GM21528 (cell line): Measurements from ENCODE around the gene SHF.

Experiments used
- ATAC-seq: cut with Tn5 transposase; IDR thresholded peaks from one replicate; pipeline ENCODE4 v1.9.1; 2021; ENCODE audit warnings: mild to moderate bottlenecking, moderate library complexity; ENCODE audit not compliant: unreplicated experiment, low FRiP score

SHF gene

GRCh38 chr15:45199136-45199810 lies 11.5 kb upstream of the SHF start:
- peak; percentile 14 for ATAC-seq

- ATAC-seq, result peak; percentile 56
These were observed 10.8 kb upstream of the SHF start for GRCh38 chr15:45198337-45199135.

- ATAC-seq, result no peak
These were observed 9.7 kb upstream of the SHF start for GRCh38 chr15:45197512-45197911.

DNA sequence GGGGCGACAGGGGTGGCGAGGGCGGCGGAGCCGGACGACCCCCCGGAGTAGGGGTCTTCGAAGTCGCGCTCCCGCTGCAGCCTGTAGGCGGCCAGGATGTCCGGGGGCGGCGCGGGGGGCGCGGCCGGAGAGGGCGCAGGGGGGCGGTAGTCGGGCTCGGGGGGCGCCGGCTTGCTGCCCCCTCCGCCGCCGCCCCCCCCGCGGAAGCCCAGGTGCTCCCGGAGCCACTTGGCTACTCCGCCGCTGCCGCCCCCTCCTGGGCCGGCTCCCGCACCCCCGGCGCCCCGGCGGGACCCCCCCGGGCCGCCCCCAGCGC lies 230 bp downstream of the SHF start:
- no peak for ATAC-seq

GRCh38 chr15:45186771-45187577 lies 792 bp downstream of the SHF start:
- no peak for ATAC-seq

GRCh38 chr15:45185903-45186770 lies 1.6 kb downstream of the SHF start:
- no peak for ATAC-seq

DNA sequence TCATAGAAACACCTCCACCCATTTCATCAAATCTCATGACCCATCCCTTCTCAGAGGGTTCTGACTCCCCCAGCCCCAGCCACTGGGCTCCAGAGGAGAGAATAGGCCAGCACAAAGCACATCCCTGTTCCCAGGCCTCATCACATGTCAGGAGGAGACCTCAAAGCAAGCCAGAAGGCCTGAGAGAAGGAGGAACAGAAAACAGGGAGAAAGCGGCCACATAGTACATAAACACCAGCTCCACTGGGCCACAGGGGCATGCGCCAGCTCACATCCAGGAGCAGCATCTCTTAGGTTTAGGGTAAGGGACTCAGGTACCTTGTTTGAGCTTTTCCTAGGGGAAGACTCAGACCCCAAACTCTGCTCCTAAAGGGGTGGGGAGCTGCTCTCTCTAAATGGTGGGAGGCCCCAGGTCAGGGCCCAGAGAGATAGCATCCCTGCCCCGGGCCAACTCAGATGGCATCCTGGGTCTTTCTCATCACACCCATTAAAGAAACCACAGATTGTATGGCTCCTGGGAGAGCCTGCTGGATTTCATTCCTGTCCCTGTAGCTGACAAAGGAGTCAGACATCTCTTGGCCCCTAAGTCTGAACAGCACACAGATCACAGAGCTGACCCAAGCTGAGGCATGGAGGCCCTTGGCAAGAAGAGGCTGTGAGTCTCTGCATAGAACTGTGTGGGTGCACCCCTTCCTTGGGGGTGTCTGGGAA lies 2.5 kb downstream of the SHF start:
- ATAC-seq, result no peak

DNA sequence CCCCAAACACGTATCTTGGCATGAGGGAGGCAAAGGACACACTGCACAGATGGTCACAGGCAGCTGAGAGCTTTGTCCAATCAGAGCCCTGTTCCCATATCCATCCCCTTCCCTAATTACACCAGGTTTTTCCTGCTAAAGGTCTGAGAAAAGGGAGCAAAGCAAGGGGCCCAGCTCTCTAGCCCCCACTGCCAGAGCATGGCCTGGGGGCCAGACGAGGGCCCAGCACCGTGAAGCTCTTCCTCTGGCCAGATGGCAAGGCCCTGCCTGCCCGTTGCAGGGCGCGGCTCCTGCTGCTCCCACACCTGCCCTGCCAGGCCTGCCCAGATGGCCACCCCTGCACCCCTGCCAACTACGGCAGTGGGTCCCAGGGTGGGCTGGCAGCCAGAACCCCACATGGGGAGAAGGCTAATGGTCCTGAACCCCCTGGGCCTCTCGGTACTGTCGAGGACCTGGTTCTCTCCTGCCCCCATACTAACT lies 3.2 kb downstream of the SHF start:
- ATAC-seq, result no peak

GRCh38 chr15:45183511-45183910 lies 4.3 kb downstream of the SHF start:
- no peak for ATAC-seq

- ATAC-seq, result no peak
These were observed 4.8 kb downstream of the SHF start for GRCh38 chr15:45182996-45183395.

- no peak for ATAC-seq
These were observed 6.1 kb downstream of the SHF start for GRCh38 chr15:45181491-45182285.

GRCh38 chr15:45180648-45181436 lies 6.9 kb downstream of the SHF start:
- no peak for ATAC-seq

DNA sequence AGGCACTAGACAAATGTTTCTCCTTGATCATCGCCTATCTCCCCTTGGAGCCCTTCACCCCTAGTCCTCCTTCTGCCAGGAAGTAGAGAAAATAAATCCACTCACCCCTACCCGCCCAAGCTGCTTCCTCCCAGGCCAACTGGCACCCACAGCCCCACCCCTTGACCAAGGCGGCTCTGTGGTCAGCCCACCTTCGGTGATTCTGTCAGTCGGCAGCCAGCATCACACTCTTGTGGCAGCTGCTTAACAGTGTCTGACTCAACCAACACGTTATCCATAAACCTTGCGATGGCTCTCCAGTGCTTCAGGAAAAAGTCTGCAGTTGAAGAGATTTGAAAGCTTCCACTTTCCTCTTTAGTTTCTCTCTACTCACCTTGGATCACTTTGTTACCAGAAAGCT lies 7.6 kb downstream of the SHF start:
- no peak for ATAC-seq

DNA sequence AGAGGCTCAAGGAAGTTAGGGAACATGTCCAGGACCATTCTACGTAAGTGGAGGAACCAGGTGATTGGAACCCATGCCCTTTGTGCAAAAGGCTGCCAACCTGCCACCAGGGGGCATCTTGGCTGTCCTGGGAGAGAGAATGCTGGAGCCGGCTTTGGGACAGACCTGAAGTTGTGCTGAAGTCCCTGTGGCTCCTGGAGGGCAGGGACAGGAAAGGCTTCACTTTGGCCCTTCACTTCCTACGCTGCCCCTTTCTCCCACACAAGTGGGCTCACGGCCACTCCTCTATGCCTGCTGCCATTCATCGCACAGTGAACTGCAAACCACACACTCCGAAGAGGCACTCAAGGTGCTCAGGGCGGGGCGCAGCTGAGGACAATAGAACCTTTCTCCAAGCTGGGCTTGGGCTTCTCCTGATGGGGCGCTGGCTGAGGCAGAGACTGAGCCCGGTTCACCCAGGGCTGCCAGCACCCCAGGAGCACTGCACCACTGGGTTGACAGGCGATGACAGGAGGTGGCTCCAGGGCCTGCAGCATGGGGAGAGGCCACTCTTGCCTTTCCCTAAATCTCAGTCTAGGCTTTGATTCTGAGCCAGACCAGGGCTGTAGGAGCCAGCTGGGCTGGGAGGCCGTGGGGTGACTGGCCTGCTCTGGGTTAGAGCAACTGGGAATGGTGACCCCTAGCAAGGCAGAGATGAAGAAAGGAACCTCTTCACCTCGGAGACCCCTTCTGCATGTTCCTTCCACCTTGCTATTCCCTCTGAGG lies 8.4 kb downstream of the SHF start:
- no peak for ATAC-seq

GRCh38 chr15:45177285-45177684 lies 10.5 kb downstream of the SHF start:
- ATAC-seq, result no peak

DNA sequence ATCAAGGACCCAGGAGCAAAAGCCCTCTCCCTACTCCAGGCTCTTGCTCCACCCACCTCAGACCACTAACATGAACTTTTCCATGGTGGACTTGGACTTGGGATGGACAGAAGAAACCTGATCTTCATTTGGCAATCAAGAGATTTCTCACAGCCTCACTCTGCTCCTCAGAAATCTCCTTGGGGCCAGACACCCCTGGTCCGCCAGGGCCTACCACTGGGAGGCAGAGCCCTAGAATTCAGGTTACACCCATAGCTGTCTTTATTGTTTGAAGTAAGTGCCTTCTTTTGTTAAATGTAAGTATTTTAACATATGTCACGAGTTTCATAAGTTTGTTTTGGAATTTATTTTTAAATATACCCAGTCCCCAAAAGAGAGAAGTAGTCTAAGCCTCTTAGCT lies 13.2 kb downstream of the SHF start:
- ATAC-seq, result no peak

DNA sequence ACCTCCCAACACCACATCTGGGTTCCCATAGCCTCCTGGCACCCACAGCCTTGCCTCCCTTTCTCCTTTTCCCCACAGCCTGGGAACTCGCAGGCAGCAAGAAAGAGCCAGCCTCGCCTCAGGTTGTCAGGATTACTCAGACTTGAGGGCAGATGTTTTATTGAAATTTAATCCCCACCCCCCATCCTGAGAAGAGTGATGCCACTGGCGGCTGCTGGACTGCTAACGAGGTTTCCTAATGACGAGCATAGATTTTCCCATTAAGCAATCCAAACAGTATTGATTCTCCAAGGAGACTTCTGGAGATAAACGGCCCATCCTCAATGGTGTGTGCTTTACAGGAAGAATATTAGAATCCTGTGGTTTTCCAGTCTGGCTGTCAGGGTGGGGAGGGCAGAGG lies 13.7 kb downstream of the SHF start:
- ATAC-seq, result no peak
